ENCODE data around the gene CDK8. TPM values are rescaled to one million over a fixed set of nuclear protein-coding genes. Genes with fewer than 3 reads are reported as not detected.

The CDK8 gene
- total and polyA plus RNA-seq, 10 of the 15 experiments (the other 5 are each of a cell fraction or from before 2014, with no cell fraction given) = 8.6 to 23.5 (median 12.5) TPM

- SMC1A ChIA-PET (ENCODE audit: uncharacterized antibody, unreplicated experiment) = no interaction called here
Measured at GRCh38 chr13:26230703-26231102, 23.2 kb upstream of the CDK8 start.

More at GRCh38 chr13:26230703-26231102, 23.2 kb upstream of the CDK8 start:
- Histone ChIP-seq H3K4me3 (no peak overlapping the region), H2AFZ (ENCODE audit: control insufficient read depth, low read depth, low read length) (no peak overlapping the region), H3K9ac (ENCODE audit: control insufficient read depth, insufficient read depth, low read length) (no peak overlapping the region), H3K9me3 (replicated peaks; ENCODE audit: control insufficient read depth, insufficient read depth, low read length) (no peaks in the 10 kb centered on the region), H3K27ac (ENCODE audit: control insufficient read depth, insufficient read depth) (no peak overlapping the region), H4K20me1 (ENCODE audit: control insufficient read depth, insufficient read depth) (no peaks in the 10 kb centered on the region), H3K79me2 (ENCODE audit: control insufficient read depth, insufficient read depth, low read length) (no peaks in the 10 kb centered on the region), H3K4me2 (ENCODE audit: control insufficient read depth, insufficient read depth) (no peak overlapping the region), H3K36me3 (ENCODE audit: control insufficient read depth in 2 of 2, insufficient read depth in 2 of 2, low read length in 1 of 2) (no peaks in the 10 kb centered on the region), H3K27me3 (replicated peaks in 1 of 2; ENCODE audit: control insufficient read depth in 2 of 2, insufficient read depth in 2 of 2, low read length in 1 of 2) (no peaks in the 10 kb centered on the region; a peak in 1 of 4 replicates), H3K4me1 (ENCODE audit: control insufficient read depth, insufficient read depth, low read length) (no peaks in the 10 kb centered on the region)
- in situ Hi-C loops (cut with MboI) (no loop called here), intact Hi-C loops (cut with micrococcal nuclease; ENCODE audit: unreplicated experiment) (no loop called here)
- TF ChIP-seq, protein P1, sequence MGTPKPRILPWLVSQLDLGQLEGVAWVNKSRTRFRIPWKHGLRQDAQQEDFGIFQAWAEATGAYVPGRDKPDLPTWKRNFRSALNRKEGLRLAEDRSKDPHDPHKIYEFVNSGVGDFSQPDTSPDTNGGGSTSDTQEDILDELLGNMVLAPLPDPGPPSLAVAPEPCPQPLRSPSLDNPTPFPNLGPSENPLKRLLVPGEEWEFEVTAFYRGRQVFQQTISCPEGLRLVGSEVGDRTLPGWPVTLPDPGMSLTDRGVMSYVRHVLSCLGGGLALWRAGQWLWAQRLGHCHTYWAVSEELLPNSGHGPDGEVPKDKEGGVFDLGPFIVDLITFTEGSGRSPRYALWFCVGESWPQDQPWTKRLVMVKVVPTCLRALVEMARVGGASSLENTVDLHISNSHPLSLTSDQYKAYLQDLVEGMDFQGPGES (IDR thresholded peaks at IDR 0.05) = no peak
- no peak for TF ChIP-seq JUND (IDR thresholded peaks at IDR 0.05; ENCODE audit: low read depth, low read length)
- TF ChIP-seq RB1 (IDR thresholded peaks at IDR 0.05; ENCODE audit: borderline replicate concordance) = no peak
- no peak for TF ChIP-seq SREBF1 (IDR thresholded peaks at IDR 0.05; ENCODE audit: low read length)
- TF ChIP-seq CHD2 (IDR thresholded peaks at IDR 0.05; ENCODE audit: borderline replicate concordance, low read depth, low read length) = no peak
- TF ChIP-seq EP300 (IDR thresholded peaks at IDR 0.05; ENCODE audit: borderline replicate concordance in 1 of 2, control insufficient read depth in 1 of 2, low read depth in 2 of 2, low read length in 2 of 2) = no peak
- no peak for TF ChIP-seq SUZ12 (IDR thresholded peaks at IDR 0.05; ENCODE audit: unreplicated experiment)
- no peak for TF ChIP-seq POLR2AphosphoS5 (IDR thresholded peaks at IDR 0.05; ENCODE audit: low read length)
- no peak for TF ChIP-seq POLR2AphosphoS2 (IDR thresholded peaks at IDR 0.05; ENCODE audit: low read depth, low read length)
- no peak for TF ChIP-seq ATF7 (IDR thresholded peaks at IDR 0.05; ENCODE audit: low read depth)
- no peak for TF ChIP-seq ZNF24 (IDR thresholded peaks at IDR 0.05)
- TF ChIP-seq SIX5 (IDR thresholded peaks at IDR 0.05; ENCODE audit: low read depth, low read length, severe bottlenecking) = no peak
- no peak for TF ChIP-seq NFXL1 (IDR thresholded peaks at IDR 0.05; ENCODE audit: borderline replicate concordance)
- TF ChIP-seq CBX5 (IDR thresholded peaks at IDR 0.05; ENCODE audit: low read depth) = no peak
- TF ChIP-seq LARP7 (IDR thresholded peaks at IDR 0.05) = no peak
- WGBS (ENCODE audit: insufficient coverage, insufficient replicate concordance, low lambda C conversion rate, missing lambda C conversion rate) = 38% methylated on average over 6 of the region's 6 CpGs
- FAIRE-seq = no peak
- no TSS peak for BruUV-seq (replicated peaks)
- ATAC-seq = no peak
- ChIA-PET RAD21 (ENCODE audit: unreplicated experiment) (no interaction called here), CTCF (no interaction called here), POLR2A (no interaction called here)
- DNase-seq (ENCODE audit: low read depth, low spot score) = no peak

All from GM12878 (cell line).